Esophagus muscularis mucosa (tissue), 3 donors: ENCODE results near the gene SOX5.

Experiments used
- POLR2AphosphoS5 ChIP-seq, 2 donors: sonication (generic); formaldehyde crosslinking; IDR thresholded peaks; one replicate each; pipeline ENCODE4 v1.6.1; 2017; ENCODE audit warnings: antibody characterized with exemption in 2 of 2
- TF ChIP-seq, protein P1 (sequence below), 3 experiments: fragments of 200-600 bp in 2 of 3; fragments of 450-650 bp in 1 of 3; sonication (generic) in 2 of 3; IDR thresholded peaks; one replicate each; pipeline ENCODE4 v1.5.1; 2017 to 2019; ENCODE audit warnings: antibody characterized with exemption in 3 of 3, mild to moderate bottlenecking in 2 of 3, moderate library complexity in 1 of 3

DNA sequence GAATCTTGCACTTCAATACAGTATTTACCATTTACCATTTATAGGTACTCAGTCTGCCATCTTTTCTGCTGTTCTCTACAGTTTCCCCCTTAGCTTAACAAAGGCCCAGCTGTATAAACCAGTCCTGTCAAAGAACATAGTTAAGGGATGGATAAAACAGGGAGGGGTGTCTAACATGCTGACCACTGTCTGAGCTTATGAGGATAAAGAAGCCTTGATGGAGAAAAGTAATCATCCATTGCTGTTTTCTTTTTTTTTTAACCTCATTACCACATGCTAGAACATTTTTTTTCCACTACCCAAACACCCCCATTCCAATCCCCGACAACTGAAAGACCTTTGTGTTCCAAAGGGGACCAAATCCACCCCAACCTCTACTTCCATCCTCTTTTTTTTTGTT lies 39.9 kb downstream of the SOX5 start:
- TF ChIP-seq, protein P1, sequence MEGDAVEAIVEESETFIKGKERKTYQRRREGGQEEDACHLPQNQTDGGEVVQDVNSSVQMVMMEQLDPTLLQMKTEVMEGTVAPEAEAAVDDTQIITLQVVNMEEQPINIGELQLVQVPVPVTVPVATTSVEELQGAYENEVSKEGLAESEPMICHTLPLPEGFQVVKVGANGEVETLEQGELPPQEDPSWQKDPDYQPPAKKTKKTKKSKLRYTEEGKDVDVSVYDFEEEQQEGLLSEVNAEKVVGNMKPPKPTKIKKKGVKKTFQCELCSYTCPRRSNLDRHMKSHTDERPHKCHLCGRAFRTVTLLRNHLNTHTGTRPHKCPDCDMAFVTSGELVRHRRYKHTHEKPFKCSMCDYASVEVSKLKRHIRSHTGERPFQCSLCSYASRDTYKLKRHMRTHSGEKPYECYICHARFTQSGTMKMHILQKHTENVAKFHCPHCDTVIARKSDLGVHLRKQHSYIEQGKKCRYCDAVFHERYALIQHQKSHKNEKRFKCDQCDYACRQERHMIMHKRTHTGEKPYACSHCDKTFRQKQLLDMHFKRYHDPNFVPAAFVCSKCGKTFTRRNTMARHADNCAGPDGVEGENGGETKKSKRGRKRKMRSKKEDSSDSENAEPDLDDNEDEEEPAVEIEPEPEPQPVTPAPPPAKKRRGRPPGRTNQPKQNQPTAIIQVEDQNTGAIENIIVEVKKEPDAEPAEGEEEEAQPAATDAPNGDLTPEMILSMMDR (IDR thresholded peaks at IDR 0.05), result no peak
- no peak for TF ChIP-seq POLR2AphosphoS5 (IDR thresholded peaks at IDR 0.05)
